ENCODE measurements around the gene NUDT4.

DNA sequence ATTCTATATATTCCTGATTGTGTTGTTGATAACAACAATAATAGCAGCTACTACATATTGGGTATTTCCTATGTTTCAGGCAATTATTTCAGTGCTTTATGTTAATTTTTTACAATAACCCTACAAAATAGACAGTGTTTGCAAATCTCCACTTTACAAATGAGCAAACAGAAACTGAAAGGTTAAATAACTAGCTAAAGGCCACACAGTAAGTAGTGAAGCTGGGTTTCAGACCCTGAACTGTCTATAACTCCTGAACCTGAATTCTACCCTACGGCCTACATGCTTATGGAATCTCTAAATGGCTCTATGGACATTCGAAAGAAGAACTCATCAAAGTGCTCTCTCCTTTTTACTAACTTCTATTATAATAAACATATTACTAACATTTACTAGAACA lies 19.7 kb upstream of the NUDT4 start:
- TF ChIP-seq, protein P1, sequence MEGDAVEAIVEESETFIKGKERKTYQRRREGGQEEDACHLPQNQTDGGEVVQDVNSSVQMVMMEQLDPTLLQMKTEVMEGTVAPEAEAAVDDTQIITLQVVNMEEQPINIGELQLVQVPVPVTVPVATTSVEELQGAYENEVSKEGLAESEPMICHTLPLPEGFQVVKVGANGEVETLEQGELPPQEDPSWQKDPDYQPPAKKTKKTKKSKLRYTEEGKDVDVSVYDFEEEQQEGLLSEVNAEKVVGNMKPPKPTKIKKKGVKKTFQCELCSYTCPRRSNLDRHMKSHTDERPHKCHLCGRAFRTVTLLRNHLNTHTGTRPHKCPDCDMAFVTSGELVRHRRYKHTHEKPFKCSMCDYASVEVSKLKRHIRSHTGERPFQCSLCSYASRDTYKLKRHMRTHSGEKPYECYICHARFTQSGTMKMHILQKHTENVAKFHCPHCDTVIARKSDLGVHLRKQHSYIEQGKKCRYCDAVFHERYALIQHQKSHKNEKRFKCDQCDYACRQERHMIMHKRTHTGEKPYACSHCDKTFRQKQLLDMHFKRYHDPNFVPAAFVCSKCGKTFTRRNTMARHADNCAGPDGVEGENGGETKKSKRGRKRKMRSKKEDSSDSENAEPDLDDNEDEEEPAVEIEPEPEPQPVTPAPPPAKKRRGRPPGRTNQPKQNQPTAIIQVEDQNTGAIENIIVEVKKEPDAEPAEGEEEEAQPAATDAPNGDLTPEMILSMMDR (IDR thresholded peaks at IDR 0.05; ENCODE audit: extremely low read depth in 1 of 2, insufficient read depth in 1 of 2, low read depth in 1 of 2, low read length in 2 of 2) = no peak
- TF ChIP-seq POLR2A (IDR thresholded peaks at IDR 0.05; ENCODE audit: low read depth, low read length) (no peak), POLR2AphosphoS5 (IDR thresholded peaks at IDR 0.05; ENCODE audit: insufficient read depth, low read depth, low read length) (no peak), EZH2 (IDR thresholded peaks at IDR 0.05; ENCODE audit: borderline replicate concordance, low read depth, low read length, severe bottlenecking) (no peak), JUN (IDR thresholded peaks at IDR 0.05; ENCODE audit: borderline replicate concordance, insufficient read depth, insufficient read length, low read depth) (no peak)
- TF ChIP-seq, protein P2, sequence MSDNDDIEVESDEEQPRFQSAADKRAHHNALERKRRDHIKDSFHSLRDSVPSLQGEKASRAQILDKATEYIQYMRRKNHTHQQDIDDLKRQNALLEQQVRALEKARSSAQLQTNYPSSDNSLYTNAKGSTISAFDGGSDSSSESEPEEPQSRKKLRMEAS (IDR thresholded peaks at IDR 0.05; ENCODE audit: insufficient read depth, insufficient read length) = no peak
